Peyer's patch (tissue), 4 donors: Measurements from ENCODE around the gene GSC2.

Source experiments
- POLR2A ChIP-seq, 2 donors: fragments of 450-650 bp; IDR thresholded peaks; one replicate each; pipeline ENCODE4 v1.5.1; 2017; ENCODE audit warnings: antibody characterized with exemption in 2 of 2, mild to moderate bottlenecking in 2 of 2, moderate library complexity in 2 of 2
- TF ChIP-seq, protein P1 (sequence below), 6 experiments: fragments of 450-650 bp in 4 of 6; fragments of 200-600 bp in 2 of 6; sonication (generic) in 1 of 6; IDR thresholded peaks; one replicate each; pipeline ENCODE4 v1.5.1; 2017 to 2019; ENCODE audit warnings: antibody characterized with exemption in 6 of 6, mild to moderate bottlenecking in 3 of 6, moderate library complexity in 1 of 6

DNA sequence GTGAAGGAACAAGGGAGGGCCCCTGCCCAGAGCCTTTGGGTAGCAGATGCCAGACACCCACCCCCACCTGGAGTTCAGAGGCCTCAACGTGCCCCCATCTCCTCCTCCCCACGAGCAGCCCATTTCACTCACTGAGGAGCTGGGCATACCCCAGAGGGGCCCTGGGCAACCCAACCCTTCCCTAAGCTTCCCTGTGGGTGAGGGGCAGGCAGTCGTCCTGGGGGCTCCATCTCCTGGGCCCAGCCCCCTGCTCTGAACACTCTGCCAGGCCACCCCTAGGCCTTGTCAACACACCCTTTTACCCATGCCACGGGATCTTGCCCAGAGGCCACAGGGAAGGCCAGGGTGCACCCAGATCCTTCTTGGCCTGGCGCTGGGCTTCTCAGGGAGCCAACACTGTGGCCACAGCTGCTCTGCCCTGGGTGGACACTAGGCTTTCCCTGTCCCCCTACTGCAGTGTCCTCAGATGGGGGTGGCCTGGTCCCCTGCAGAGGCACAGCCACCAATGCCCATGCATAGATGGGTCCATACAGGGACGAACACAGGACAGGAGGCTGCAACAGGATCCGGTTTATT, 25.0 kb upstream of the GSC2 start:
- TF ChIP-seq, protein P1, sequence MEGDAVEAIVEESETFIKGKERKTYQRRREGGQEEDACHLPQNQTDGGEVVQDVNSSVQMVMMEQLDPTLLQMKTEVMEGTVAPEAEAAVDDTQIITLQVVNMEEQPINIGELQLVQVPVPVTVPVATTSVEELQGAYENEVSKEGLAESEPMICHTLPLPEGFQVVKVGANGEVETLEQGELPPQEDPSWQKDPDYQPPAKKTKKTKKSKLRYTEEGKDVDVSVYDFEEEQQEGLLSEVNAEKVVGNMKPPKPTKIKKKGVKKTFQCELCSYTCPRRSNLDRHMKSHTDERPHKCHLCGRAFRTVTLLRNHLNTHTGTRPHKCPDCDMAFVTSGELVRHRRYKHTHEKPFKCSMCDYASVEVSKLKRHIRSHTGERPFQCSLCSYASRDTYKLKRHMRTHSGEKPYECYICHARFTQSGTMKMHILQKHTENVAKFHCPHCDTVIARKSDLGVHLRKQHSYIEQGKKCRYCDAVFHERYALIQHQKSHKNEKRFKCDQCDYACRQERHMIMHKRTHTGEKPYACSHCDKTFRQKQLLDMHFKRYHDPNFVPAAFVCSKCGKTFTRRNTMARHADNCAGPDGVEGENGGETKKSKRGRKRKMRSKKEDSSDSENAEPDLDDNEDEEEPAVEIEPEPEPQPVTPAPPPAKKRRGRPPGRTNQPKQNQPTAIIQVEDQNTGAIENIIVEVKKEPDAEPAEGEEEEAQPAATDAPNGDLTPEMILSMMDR (IDR thresholded peaks at IDR 0.05): no peak
- TF ChIP-seq POLR2A (IDR thresholded peaks at IDR 0.05): no peak
